Left forelimb (tissue), 1 donor: Measurements from ENCODE around the gene OPHN1.

Source experiments
- DNase-seq: peaks from one replicate; pipeline ENCODE4 v3.0.0-alpha.2; 2018; ENCODE audit warnings: low spot score

OPHN1 gene

GRCh38 chrX:68249401-68249831, 183.9 kb downstream of the OPHN1 start:
- peak; percentile 70 for DNase-seq

- DNase-seq = no peak
Measured at GRCh38 chrX:68238568-68238967, 194.7 kb downstream of the OPHN1 start.

GRCh38 chrX:68234171-68234910, 199.0 kb downstream of the OPHN1 start:
- no peak for DNase-seq

- no peak for DNase-seq
Measured at GRCh38 chrX:68232206-68232605, 201.1 kb downstream of the OPHN1 start.

- DNase-seq = no peak
Measured at GRCh38 chrX:68209008-68209407, 224.3 kb downstream of the OPHN1 start.

- DNase-seq = no peak
Measured at GRCh38 chrX:68204521-68205038, 228.7 kb downstream of the OPHN1 start.

- DNase-seq = no peak
Measured at GRCh38 chrX:68203646-68204045, 229.6 kb downstream of the OPHN1 start.

- no peak for DNase-seq
Measured at GRCh38 chrX:68203211-68203610, 230.1 kb downstream of the OPHN1 start.

- no peak for DNase-seq
Measured at GRCh38 chrX:68199062-68199848, 234.0 kb downstream of the OPHN1 start.

GRCh38 chrX:68196939-68197791, 236.1 kb downstream of the OPHN1 start:
- no peak for DNase-seq

- no peak for DNase-seq
Measured at GRCh38 chrX:68195561-68195960, 237.7 kb downstream of the OPHN1 start.

- DNase-seq = no peak
Measured at GRCh38 chrX:68193786-68194185, 239.5 kb downstream of the OPHN1 start.

GRCh38 chrX:68193234-68193633, 240.1 kb downstream of the OPHN1 start:
- DNase-seq = no peak

- no peak for DNase-seq
Measured at GRCh38 chrX:68190799-68191198, 242.5 kb downstream of the OPHN1 start.

- DNase-seq = no peak
Measured at GRCh38 chrX:68186552-68187262, 246.6 kb downstream of the OPHN1 start.

GRCh38 chrX:68185161-68185560, 248.1 kb downstream of the OPHN1 start:
- no peak for DNase-seq

- no peak for DNase-seq
Measured at GRCh38 chrX:68183612-68184214, 249.6 kb downstream of the OPHN1 start.

GRCh38 chrX:68180579-68180978, 252.7 kb downstream of the OPHN1 start:
- no peak for DNase-seq

GRCh38 chrX:68179355-68179754, 253.9 kb downstream of the OPHN1 start:
- DNase-seq = no peak

GRCh38 chrX:68177542-68177941, 255.8 kb downstream of the OPHN1 start:
- DNase-seq = no peak

- DNase-seq = no peak
Measured at GRCh38 chrX:68175562-68175961, 257.7 kb downstream of the OPHN1 start.
